AG10803 (cell line): ENCODE results near the gene MEOX2.

Experiments used
- DNase-seq: peaks from one replicate; pipeline ENCODE4 v3.0.0; 2010; ENCODE audit warnings: low read depth
- H3K4me3 ChIP-seq: 2 replicates; pipeline ENCODE4 v1.5.1; 2011; ENCODE audit warnings: mild to moderate bottlenecking, low read length, control low read depth
- CTCF ChIP-seq: conservative IDR thresholded peaks from 2 replicates; pipeline ENCODE4 v1.5.1; 2011; ENCODE audit warnings: mild to moderate bottlenecking, low read length, control low read depth, inconsistent platforms

The MEOX2 gene

GRCh38 chr7:15620491-15621185, 65.8 kb downstream of the MEOX2 start:
- no peak for DNase-seq
- TF ChIP-seq CTCF, result no peak
- no peak overlapping the region for H3K4me3 ChIP-seq

- no peak for TF ChIP-seq CTCF
- no peak overlapping the region for H3K4me3 ChIP-seq
- DNase-seq, result no peak
These were observed 68.2 kb downstream of the MEOX2 start for GRCh38 chr7:15618275-15618674.

- DNase-seq, result no peak
- H3K4me3 ChIP-seq, result no peak overlapping the region
- no peak for TF ChIP-seq CTCF
These were observed 74.3 kb downstream of the MEOX2 start for GRCh38 chr7:15612205-15612604.

GRCh38 chr7:15610503-15610902, 76.0 kb downstream of the MEOX2 start:
- TF ChIP-seq CTCF, result no peak
- H3K4me3 ChIP-seq, result no peak overlapping the region
- DNase-seq, result no peak

GRCh38 chr7:15609287-15609686, 77.2 kb downstream of the MEOX2 start:
- no peak for TF ChIP-seq CTCF
- no peak for DNase-seq
- H3K4me3 ChIP-seq, result no peak overlapping the region

- peak; percentile 28 for DNase-seq
- no peak overlapping the region for H3K4me3 ChIP-seq
- TF ChIP-seq CTCF, result no peak
These were observed 78.8 kb downstream of the MEOX2 start for GRCh38 chr7:15607529-15608210.

- no peak for DNase-seq
- no peak for TF ChIP-seq CTCF
- no peak overlapping the region for H3K4me3 ChIP-seq
These were observed 79.9 kb downstream of the MEOX2 start for GRCh38 chr7:15606561-15606960.
